ENCODE results near the gene ST3GAL4. TPM values are rescaled to one million over a fixed set of nuclear protein-coding genes. Genes with fewer than 3 reads are reported as not detected.

Gene ST3GAL4
- total RNA-seq, 1 experiment from 2014 or later: 50.6 TPM

DNA sequence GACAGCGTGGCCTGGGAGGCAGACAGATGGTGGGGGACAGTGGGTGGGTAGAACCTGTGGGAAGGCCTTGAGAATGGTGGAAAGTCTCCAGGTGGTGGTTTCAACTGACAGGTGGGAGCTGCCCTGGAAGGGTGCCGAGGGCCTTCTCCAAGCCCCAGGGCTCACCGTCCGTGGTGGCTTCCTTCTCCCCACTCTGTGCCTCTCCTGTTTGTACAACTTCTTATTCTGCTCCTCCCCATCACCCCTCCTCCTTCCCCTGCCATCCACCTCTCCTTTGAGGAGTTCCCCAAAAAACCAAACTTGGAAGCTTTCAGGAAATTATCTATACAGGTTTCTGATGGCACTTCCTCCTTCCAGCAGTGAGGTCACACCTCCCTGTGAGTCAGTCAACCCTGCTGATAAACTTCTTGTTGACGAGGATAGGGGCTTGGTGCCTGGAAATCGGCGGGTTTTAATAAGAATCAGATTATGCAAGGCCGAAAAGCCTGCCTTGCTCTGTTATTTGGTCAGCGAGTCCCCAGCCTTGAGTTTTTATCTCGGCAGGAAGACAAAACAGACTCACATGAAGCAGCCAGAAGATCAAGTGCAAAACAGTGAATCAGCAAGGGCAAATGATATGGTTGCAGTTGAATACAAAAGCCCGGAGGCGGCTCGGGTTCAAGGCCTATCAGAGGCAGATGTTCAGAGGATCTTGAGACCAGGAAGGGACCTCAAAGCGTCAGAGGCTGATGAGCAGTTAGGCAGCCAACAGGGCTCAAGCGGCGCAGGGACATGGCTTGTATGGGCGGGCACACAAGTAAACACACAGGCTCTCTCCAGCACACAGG is 9.5 kb upstream of the ST3GAL4 start:
- peak; percentile 72 for DNase-seq (ENCODE audit: low read depth)

DNA sequence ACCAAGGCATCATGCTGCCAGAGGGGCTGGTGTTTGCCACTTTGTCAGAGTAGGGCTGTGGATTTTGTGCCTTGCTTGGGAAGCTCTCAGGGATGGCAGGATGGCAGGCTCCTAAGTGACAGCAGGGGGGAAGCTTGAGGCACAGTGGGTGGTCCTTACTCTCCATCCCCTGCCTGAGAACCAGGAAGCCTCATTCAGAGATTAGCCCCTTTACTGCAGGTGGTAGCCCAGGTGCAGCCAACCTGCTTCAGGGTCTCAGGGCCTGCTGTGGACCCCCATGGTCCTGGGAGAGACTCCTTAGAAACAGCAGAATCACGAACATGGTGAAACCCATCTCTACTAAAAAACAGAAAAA is 8.9 kb upstream of the ST3GAL4 start:
- DNase-seq (ENCODE audit: low read depth): no peak

GRCh38 chr11:126346946-126347345 is 8.5 kb upstream of the ST3GAL4 start:
- DNase-seq (ENCODE audit: low read depth): peak; percentile 36

GRCh38 chr11:126347751-126348668 is 7.5 kb upstream of the ST3GAL4 start:
- DNase-seq (ENCODE audit: low read depth): no peak

GRCh38 chr11:126348806-126349582 is 6.5 kb upstream of the ST3GAL4 start:
- no peak for DNase-seq (ENCODE audit: low read depth)

DNA sequence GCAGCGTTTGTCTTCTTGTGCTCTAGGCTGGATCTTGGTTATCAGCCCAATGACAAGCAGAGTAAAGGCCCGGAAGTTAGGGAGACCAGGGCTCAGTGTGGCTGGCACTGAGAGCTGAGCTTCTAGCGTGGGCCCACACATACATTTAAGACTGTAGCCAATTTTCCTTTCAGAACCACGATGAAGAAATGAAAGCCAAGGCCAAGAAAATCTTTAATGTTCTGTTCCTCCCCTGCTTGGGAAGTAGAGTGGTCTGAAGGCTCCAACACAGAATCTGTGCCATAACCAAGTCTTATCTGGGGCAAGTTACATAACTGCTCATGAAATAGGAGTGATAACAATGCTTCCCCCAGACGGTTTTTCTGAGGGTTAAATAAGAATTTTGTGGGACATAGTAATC is 4.7 kb upstream of the ST3GAL4 start:
- DNase-seq (ENCODE audit: low read depth): no peak

DNA sequence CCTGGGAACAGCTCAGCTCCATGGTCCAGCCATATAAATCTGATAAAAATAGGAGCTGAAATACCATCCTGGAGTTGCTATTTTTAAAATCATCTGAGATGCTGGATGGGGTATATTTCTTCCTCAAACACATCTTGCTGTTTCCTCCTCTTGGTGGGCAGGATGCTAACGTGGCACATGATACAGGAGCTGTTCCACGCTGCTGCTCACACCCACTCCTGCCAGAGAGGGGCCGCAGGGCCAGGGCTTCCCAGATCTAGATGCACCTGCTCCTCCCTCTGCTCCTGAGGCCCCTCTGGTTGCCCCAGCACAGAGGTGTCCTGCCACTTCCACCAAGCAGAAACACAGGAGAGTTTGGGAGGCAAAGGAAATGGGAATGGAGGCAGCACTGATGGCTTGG is 3.3 kb upstream of the ST3GAL4 start:
- DNase-seq (ENCODE audit: low read depth): no peak

DNA sequence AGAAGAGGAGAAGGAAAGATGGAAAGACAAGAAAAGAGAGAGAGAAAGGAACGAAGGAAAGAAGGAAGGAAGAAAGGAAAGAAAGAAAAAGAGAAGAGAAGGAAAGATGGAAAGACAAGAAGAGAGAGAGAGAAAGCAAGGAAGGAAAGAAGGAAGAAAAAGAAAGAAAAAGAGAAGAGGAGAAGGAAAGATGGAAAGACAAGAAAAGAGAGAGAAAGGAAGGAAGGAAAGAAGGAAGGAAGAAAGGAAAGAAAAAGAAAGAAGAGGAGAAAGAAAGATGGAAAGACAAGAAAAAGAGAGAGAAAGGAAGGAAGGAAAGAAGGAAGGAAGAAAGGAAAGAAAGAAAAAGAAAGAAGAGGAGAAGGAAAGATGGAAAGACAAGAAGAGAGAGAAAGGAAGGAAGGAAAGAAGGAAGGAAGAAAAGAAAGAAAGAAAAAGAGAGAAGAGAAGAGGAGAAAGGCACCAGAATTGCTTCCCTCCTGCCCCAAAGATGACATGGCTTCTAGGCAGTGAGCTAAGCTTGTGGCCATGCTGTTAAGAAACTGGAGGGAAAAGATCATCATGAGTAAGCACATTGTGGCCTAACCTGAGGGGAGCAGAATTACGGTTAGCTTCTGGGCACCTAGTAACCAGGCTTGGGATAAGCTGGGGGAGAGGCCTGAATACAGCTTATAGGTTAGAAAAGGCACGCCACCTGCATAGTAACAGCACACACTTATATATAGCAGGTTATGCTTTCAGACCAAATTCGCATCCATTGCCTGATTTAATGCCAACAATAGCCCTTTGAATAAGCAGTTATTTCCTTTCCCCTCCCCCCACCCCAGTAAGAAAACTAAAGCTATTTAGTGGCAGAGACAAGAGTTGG is 2.3 kb upstream of the ST3GAL4 start:
- peak; percentile 95 for DNase-seq (ENCODE audit: low read depth)

DNA sequence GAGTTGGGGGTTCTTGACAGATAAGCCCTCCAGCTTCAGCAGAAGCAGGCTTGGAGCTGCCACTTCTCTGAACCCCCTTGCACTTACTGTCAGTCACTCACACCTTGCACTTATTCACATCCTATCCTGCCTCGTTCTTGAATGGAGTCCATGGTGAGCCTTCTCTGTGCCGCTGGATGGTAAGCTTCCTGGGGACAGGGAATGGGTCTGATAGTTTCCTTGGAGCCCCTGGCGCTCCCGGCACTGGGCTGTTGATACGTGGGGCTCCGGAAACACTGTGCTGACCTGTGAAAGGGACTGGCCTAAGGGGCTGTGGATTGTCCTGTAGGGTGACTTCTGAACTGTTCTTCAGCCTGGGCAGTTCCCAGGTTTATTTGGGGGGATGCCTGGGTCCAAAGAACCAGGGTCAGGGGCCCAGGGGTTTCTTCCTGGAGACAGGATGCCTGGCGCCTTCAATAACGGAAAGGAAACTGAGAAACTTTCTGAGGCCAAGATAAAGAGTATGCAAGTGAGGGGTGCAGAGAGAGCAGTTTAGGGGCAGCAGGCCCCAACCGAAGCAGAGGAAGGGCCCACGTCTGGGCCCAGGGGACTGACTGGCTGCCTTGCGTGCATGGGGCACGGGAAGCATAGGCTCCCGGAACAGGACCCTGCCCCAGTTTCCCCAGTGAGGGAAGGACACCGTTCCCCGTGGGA is 709 bp upstream of the ST3GAL4 start:
- no peak for DNase-seq (ENCODE audit: low read depth)

DNA sequence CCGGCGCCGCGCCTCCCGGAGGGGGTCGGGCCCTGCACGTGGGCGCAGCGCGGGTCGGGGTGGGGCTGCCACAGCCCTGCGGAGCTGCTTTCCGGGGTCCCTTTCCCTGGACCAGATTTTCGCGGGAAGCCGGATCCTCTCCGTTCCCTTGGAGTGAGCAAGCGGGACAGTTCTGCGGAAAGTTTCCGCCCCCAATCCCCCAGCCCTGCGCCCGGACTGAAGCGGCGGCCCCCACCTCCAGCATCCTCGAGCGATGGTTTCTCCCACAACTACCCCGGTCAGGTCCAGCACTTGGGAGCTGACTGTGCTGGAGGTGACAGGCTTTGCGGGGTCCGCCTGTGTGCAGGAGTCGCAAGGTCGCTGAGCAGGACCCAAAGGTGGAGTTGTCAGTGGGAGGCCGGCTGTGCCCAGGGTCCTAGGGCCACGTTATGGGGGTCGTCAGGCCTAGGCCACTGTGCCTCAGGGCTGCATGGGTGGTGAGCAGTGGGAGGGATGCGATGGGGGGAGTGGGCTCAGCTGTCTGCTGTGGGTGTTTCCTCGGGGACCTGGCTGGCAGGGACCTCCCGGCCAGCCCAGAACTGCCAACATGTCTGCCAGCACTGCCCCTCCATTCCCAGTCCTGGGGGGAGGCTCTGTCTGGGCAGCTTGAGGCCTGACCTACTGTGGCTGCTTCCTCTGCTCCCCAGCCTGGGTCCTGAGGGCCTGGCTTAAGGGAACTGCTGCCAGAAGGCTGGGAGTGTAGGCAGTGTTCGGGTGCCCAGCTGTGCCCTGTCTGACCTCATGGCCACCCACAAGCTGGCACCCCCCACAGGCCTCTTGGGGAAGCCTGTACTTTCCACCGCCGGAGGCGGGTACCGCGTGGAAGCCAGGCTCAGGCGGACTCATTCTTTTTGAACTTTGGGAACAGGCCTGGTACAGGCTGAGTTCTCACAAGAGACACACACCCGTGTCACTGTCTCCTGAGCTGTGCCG is 726 bp downstream of the ST3GAL4 start:
- peak; percentile 75 for DNase-seq (ENCODE audit: low read depth)

DNA sequence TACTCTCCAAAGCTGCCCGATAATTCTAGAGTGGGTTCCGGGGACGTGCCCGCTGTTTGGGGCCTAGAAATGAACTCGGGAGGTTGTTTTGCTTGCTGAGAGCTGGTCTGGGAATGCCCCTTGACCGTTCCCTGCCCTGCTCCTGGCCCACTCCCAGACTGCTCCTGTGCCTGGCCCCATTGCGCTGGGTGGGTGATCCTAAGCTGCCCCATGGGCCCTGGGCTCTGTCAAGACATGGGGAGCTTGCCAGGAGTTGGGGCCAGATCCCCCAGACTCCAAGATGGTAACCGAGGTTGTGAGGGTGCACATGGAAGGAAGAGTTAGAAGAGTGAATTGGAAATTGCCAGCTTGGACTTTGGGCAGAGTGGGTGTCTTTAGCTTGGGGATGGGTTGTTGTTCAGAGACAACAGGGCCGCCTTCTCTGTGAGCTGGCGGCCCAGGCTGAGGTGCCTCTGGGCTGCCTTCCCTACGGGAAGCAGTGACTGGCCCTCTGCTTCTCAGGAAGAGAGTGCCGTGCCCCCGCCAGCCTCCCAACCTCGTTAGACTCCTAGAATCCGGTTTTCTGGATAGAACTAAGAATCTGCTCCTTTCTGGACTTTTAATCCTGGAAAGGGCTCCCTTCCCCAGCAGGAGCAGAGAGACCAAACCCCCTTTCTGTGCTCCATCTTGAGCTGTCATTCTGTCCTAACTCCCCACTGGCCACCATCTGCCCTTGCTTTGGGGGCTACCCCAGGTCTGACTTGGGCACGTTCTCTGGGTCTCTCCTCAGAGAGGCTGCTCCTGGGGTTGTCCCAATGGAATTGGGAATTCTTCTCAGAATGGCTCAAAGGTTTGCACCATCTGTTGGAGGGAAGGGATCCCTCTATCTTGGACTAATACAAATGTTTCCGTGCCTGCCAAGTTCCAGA is 1.8 kb downstream of the ST3GAL4 start:
- no peak for DNase-seq (ENCODE audit: low read depth)

DNA sequence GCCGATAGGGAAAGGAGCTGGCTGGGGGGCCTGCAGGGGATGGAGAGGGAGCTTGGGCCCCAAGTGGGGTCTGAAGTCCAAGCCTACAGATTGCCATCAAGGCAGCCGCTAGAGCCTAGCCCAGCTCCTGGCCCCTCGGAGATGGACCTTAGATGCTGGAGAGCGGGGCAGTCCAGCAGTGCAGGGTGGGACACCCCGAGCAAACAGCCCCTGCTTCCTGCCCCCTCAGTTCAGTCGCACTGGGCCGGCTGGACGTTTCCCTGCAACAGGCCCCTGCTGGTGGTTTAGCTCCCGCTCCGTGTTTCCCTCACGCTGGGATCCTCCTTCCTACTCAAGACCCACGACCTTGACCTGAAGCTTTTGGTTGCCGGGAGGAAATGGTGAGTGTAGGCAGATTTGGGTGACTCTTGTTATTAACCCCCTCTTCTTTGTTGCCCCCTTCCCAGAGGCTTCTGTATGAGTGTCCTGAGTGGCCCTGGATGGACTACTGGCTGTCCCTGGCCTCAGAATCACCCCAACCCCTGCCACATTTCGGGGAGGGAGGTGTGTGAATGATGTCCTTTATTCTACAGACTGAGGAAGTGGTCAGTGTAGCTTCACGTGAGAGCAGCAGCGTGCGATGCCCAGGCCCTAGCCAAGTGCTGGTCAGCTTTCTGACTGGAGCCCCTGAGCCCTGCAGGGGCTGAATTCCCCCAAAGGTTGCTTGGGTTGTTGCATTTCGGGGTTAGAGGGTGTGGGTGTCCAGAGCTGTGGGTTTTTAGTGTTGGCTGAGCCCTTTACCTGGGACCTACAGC is 2.7 kb downstream of the ST3GAL4 start:
- DNase-seq (ENCODE audit: low read depth): no peak

DNA sequence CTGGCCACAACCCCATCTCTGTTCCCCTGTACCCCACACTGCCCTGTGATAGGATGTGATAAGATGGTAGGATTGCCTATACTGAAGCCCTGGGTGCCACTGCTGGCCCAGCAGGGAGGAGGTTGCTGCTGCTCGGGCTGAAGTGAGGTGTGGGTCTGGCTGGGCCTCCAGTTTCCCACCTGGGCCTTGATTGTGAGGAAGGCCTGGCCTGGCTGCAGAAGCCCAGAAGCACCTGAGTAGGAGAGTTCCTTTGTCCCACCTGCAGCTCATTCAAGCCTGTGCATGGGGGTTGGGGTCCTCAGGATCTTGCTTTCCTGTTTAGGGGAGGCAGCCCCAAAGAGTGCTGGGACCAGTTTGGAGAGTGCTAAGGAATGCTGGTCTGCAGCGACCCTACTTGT is 3.3 kb downstream of the ST3GAL4 start:
- DNase-seq (ENCODE audit: low read depth): no peak

GRCh38 chr11:126359431-126360048 is 4.1 kb downstream of the ST3GAL4 start:
- no peak for DNase-seq (ENCODE audit: low read depth)

- no peak for DNase-seq (ENCODE audit: low read depth)
These were observed 4.6 kb downstream of the ST3GAL4 start for GRCh38 chr11:126360049-126360446.

GRCh38 chr11:126361400-126361799 is 5.9 kb downstream of the ST3GAL4 start:
- no peak for DNase-seq (ENCODE audit: low read depth)
